Fibroblast of villous mesenchyme (primary cell): ENCODE results near the gene ACTRT3. TPM values are rescaled to one million over a fixed set of nuclear protein-coding genes. Genes with fewer than 3 reads are reported as not detected.
A peak's percentile ranks its signal among the peaks of the same experiment; 100 is the strongest.

Source experiments
- DNase-seq: peaks from one replicate; pipeline ENCODE4 v3.0.0-alpha.2; 2010; ENCODE audit warnings: low read depth
- H3K4me3 ChIP-seq: 2 replicates; pipeline ENCODE4 v1.5.1; 2011; ENCODE audit warnings: low read depth, mild to moderate bottlenecking, low read length
- CTCF ChIP-seq: IDR thresholded peaks from 2 replicates; pipeline ENCODE4 v1.5.1; 2012; ENCODE audit warnings: low read depth, mild to moderate bottlenecking, low read length; ENCODE audit not compliant: insufficient read depth
- total RNA-seq: library from RNA; depleted of rRNA; stranded (reverse); fragments of >200 nt; gene quantifications from 2 replicates; pipeline ENCODE4 v1.2.3, GENCODE V29; 2012

ACTRT3 gene
- total RNA-seq, 1 donor: 5.2 TPM

DNA sequence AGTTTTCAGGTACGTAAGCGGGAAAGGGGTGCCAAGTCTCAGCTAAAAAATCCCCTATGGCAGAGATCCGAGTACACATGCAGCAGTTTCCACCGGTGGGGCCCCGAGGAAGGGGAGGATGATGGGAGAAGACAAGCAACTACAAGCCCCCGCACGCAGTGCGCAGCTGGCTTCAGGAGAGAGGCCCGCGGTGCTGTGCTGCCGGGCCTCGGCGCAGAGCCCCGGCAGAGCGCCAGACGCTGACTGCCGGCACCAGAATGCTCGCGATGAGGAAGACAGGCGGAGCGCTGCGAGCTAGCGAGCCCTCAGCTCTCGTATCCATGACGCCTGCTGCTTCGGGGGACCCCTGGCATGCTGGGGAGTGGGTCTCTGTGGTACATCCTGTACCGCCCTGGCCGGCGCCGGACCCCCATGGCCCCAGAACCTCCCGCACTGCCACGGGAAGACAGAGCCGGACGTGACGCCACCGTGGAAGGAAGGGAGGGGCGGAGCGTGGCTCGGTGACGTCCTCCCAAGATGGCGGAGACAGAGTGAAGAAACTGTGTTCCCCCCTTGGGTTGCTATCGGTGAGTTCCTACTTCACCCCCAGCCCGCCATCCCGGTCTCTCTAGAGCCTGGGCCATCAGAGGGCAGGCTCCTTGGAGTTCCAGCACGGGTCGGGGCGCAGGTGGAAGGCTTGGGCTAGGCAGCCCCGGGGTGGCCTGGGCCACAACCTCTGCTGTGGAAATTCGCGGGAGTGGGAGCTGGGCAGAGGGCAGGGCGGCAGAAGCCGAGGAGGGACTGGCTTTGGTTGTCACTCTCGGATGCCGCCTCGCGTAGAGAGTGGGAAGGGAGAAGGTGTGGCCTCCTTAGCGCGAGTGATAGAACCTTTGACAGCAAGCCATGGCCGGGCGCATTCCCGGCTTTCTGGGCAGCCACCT lies 3.8 kb upstream of the ACTRT3 start, which contains the start of gene MYNN:
Gene MYNN, plus strand, starts transcription at position 500 of the 920 bp plus-strand sequence. CDS start 900 bp downstream, outside the sequence.
- DNase-seq: peak; percentile 90
- H3K4me3 ChIP-seq: peak within 1 kb of the TSS; percentile 91
- TF ChIP-seq CTCF: peak; percentile 23

DNA sequence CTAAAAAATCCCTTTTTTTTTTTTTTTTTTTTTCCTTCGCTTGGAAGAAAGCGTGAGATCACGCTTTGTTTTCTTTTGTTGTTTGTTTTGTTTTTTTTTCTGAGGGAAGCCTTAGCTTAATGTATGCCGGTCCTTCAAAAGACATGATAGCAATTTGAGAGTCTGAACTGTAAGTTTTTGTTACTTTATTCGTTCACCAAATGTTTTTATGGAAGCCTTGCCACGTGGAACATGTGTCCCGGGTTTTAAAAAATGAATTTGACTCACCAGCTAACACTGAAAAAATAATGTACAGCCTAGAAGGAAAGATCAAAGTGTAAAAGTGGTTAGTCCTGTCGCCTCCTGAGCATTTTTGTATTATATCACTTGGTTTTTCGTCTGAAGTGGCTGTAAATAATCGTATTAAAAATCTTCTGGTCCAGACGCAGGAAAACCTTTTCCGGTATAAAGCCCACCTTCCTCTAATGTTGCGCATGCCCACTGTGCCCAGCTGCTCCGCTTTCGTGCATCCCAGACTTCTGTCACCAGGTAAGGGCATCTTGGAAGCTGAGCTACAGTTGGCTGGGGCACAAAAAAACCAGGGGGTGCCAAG lies 3.0 kb upstream of the ACTRT3 start:
- TF ChIP-seq CTCF: no peak
- H3K4me3 ChIP-seq: peak overlapping the region; percentile 91
- DNase-seq: peak; percentile 83

DNA sequence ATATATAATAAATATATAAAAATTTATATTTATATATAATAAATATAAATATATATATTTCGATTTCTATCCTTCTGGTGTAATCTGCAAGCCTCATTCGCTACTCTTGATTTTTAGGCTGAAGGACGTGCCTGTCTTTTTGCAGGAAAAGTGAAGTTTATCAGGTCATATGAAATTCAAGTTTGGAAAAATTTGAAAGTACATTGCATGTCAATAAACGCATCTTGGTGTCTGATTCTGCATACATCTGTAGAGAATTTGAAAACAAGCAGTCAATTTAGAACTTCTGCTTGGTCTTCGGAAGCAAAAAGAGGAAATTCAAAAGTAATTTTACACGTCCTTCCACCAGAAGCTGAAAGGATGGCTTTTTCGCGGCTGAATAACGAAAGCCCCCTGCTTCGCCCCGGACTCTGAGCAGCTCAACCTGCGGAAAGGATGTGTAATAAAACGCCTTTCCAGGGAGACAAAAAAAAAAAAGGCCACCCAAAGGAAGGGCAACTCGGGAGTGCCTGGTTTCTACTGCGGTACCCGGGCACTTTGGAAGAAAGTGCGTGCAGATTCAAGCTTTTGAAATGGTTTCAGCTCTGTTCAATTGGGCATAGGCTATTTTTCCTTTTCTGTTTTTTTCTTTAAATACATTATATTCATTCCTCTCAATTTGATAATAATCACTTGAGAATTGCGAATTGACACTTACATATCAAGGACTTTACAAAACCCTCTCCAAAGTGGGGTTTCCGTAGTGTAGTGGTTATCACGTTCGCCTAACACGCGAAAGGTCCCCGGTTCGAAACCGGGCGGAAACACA lies 2.3 kb upstream of the ACTRT3 start:
- peak; percentile 82 for DNase-seq

GRCh38 chr3:169764882-169765612 lies 4.3 kb downstream of the ACTRT3 start, which contains the start of gene TERC:
TERC (minus strand) TSS chr3:169765060.
- peak within 1 kb of the TSS; percentile 79 for H3K4me3 ChIP-seq
- no peak for TF ChIP-seq CTCF
- DNase-seq: peak; percentile 90

More for the DNA sequence above, 2.3 kb upstream of the ACTRT3 start:
- no peak for TF ChIP-seq CTCF
- H3K4me3 ChIP-seq: peak overlapping the region; percentile 91

- no peak for TF ChIP-seq CTCF
- peak overlapping the region; percentile 79 for H3K4me3 ChIP-seq
- DNase-seq: peak; percentile 42
Observed at GRCh38 chr3:169764312-169764881, 5.0 kb downstream of the ACTRT3 start.
